GM12873 (cell line): ENCODE measurements around the gene EPB41L4B.

ENCODE experiments used
- CTCF ChIP-seq: IDR thresholded peaks from 2 replicates; pipeline ENCODE4 v1.5.1; 2012; ENCODE audit warnings: low read depth, mild to moderate bottlenecking, moderate library complexity, low read length, control low read depth; ENCODE audit not compliant: insufficient read depth; ENCODE audit errors: missing control alignments

Gene EPB41L4B

GRCh38 chr9:109312783-109313182 is 8.1 kb downstream of the EPB41L4B start:
- no peak for TF ChIP-seq CTCF

GRCh38 chr9:109311731-109312130 is 9.1 kb downstream of the EPB41L4B start:
- no peak for TF ChIP-seq CTCF

GRCh38 chr9:109311286-109311685 is 9.6 kb downstream of the EPB41L4B start:
- TF ChIP-seq CTCF, result no peak

GRCh38 chr9:109310486-109310901 is 10.4 kb downstream of the EPB41L4B start:
- TF ChIP-seq CTCF, result no peak

- TF ChIP-seq CTCF, result no peak
Measured at GRCh38 chr9:109309282-109309681, 11.6 kb downstream of the EPB41L4B start.

- no peak for TF ChIP-seq CTCF
Measured at GRCh38 chr9:109307380-109308240, 13.2 kb downstream of the EPB41L4B start.

- no peak for TF ChIP-seq CTCF
Measured at GRCh38 chr9:109305801-109306200, 15.1 kb downstream of the EPB41L4B start.
